Measurements from ENCODE around the gene NTSR1. TPM values are rescaled to one million over a fixed set of nuclear protein-coding genes. Genes with fewer than 3 reads are reported as not detected.

Gene NTSR1
- total and polyA plus RNA-seq, 2 experiments from 2014 or later = 0.15 to 1.4 TPM

DNA sequence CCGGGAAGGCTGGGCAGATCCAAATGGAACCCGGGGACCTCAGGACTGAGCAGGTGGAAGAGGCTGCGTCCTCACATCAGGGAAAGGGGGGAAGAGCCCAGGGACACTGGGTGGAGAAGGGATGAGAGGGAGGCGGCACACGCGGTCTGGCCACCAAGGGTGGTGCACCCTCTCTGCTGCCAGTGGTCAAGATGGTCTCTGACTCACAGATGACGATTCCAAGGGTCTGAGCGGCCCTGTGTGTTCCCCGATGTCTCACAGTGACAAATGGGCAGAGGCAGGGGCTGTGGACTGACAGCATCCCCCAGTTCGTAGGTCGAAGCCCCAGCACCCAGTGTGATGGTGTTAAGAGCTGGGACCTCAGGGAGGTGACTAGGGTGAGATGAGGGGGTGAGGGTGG, 34.3 kb upstream of the NTSR1 start:
- H2AFZ ChIP-seq = no peak overlapping the region
- H3K36me3 ChIP-seq (ENCODE audit: insufficient read depth) = no peaks in the 10 kb centered on the region
- H4K20me1 ChIP-seq (replicated peaks; ENCODE audit: insufficient read depth) = no peaks in the 10 kb centered on the region
- no peak overlapping the region for H3K4me3 ChIP-seq
- Mint-ChIP-seq H3K9me3 (no peaks in the 10 kb centered on the region), H3K36me3 (ENCODE audit: low read depth) (peaks cover 7% of the 10 kb centered on the region; the same call in 2 of the 3 replicates), H3K4me1 (peaks cover 5% of the 10 kb centered on the region; the same call in 1 of the 3 replicates), H3K27ac (no peak overlapping the region), H3K4me3 (no peak overlapping the region), H3K27me3 (ENCODE audit: insufficient read depth, low read depth, poor library complexity) (peaks cover 5% of the 10 kb centered on the region)
- H3K79me2 ChIP-seq (replicated peaks; ENCODE audit: insufficient read depth) = no peaks in the 10 kb centered on the region
- no peaks in the 10 kb centered on the region for H3K9me2 ChIP-seq (ENCODE audit: insufficient read depth)
- no peaks in the 10 kb centered on the region for H3K4me1 ChIP-seq (ENCODE audit: insufficient read depth)
- H3K27ac ChIP-seq (ENCODE audit: low read depth) = no peak overlapping the region
- no peaks in the 10 kb centered on the region for H3F3A ChIP-seq (replicated peaks; ENCODE audit: low read depth)
- TF ChIP-seq, protein P1, sequence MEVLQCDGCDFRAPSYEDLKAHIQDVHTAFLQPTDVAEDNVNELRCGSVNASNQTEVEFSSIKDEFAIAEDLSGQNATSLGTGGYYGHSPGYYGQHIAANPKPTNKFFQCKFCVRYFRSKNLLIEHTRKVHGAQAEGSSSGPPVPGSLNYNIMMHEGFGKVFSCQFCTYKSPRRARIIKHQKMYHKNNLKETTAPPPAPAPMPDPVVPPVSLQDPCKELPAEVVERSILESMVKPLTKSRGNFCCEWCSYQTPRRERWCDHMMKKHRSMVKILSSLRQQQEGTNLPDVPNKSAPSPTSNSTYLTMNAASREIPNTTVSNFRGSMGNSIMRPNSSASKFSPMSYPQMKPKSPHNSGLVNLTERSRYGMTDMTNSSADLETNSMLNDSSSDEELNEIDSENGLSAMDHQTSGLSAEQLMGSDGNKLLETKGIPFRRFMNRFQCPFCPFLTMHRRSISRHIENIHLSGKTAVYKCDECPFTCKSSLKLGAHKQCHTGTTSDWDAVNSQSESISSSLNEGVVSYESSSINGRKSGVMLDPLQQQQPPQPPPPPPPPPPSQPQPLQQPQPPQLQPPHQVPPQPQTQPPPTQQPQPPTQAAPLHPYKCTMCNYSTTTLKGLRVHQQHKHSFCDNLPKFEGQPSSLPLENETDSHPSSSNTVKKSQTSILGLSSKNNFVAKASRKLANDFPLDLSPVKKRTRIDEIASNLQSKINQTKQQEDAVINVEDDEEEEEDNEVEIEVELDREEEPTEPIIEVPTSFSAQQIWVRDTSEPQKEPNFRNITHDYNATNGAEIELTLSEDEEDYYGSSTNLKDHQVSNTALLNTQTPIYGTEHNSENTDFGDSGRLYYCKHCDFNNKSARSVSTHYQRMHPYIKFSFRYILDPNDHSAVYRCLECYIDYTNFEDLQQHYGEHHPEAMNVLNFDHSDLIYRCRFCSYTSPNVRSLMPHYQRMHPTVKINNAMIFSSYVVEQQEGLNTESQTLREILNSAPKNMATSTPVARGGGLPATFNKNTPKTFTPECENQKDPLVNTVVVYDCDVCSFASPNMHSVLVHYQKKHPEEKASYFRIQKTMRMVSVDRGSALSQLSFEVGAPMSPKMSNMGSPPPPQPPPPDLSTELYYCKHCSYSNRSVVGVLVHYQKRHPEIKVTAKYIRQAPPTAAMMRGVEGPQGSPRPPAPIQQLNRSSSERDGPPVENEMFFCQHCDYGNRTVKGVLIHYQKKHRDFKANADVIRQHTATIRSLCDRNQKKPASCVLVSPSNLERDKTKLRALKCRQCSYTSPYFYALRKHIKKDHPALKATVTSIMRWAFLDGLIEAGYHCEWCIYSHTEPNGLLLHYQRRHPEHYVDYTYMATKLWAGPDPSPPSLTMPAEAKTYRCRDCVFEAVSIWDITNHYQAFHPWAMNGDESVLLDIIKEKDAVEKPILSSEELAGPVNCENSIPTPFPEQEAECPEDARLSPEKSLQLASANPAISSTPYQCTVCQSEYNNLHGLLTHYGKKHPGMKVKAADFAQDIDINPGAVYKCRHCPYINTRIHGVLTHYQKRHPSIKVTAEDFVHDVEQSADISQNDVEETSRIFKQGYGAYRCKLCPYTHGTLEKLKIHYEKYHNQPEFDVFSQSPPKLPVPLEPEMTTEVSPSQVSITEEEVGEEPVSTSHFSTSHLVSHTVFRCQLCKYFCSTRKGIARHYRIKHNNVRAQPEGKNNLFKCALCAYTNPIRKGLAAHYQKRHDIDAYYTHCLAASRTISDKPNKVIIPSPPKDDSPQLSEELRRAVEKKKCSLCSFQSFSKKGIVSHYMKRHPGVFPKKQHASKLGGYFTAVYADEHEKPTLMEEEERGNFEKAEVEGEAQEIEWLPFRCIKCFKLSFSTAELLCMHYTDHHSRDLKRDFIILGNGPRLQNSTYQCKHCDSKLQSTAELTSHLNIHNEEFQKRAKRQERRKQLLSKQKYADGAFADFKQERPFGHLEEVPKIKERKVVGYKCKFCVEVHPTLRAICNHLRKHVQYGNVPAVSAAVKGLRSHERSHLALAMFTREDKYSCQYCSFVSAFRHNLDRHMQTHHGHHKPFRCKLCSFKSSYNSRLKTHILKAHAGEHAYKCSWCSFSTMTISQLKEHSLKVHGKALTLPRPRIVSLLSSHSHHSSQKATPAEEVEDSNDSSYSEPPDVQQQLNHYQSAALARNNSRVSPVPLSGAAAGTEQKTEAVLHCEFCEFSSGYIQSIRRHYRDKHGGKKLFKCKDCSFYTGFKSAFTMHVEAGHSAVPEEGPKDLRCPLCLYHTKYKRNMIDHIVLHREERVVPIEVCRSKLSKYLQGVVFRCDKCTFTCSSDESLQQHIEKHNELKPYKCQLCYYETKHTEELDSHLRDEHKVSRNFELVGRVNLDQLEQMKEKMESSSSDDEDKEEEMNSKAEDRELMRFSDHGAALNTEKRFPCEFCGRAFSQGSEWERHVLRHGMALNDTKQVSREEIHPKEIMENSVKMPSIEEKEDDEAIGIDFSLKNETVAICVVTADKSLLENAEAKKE (CRISPR knock-in tag; IDR thresholded peaks at IDR 0.05) = no peak
- TF ChIP-seq POLR2AphosphoS5 (IDR thresholded peaks at IDR 0.05; ENCODE audit: low read depth) (no peak), STAT1 (IDR thresholded peaks at IDR 0.05; ENCODE audit: unreplicated experiment) (no peak), ZNF331 (CRISPR knock-in tag; IDR thresholded peaks at IDR 0.05; ENCODE audit: low read depth) (no peak), CREB1 (CRISPR knock-in tag; IDR thresholded peaks at IDR 0.05; ENCODE audit: low read depth) (no peak), ZNF114 (CRISPR knock-in tag; IDR thresholded peaks at IDR 0.05) (no peak), JUNB (IDR thresholded peaks at IDR 0.05; ENCODE audit: unreplicated experiment) (no peak), CTCF (conservative IDR thresholded peaks at IDR 0.05; ENCODE audit: low read depth in 2 of 2) (no peak), EZH2phosphoT487 (IDR thresholded peaks at IDR 0.05; ENCODE audit: unreplicated experiment) (no peak), NANOG (IDR thresholded peaks at IDR 0.05; ENCODE audit: borderline replicate concordance) (no peak)
- TF ChIP-seq, protein P2, sequence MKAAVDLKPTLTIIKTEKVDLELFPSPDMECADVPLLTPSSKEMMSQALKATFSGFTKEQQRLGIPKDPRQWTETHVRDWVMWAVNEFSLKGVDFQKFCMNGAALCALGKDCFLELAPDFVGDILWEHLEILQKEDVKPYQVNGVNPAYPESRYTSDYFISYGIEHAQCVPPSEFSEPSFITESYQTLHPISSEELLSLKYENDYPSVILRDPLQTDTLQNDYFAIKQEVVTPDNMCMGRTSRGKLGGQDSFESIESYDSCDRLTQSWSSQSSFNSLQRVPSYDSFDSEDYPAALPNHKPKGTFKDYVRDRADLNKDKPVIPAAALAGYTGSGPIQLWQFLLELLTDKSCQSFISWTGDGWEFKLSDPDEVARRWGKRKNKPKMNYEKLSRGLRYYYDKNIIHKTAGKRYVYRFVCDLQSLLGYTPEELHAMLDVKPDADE (IDR thresholded peaks at IDR 0.05) = no peak
- no peak for DNase-seq (ENCODE audit: low spot score)
- H3K27me3 ChIP-seq (ENCODE audit: insufficient read depth) = no peaks in the 10 kb centered on the region
- ATAC-seq = no peak
- H3K4me2 ChIP-seq = no peak overlapping the region

Data from GM23338 (cell line).